Breast epithelium (tissue), 3 donors: ENCODE measurements around the gene CCT2.

ENCODE experiments used
- POLR2AphosphoS5 ChIP-seq, 3 donors: sonication (generic); formaldehyde crosslinking; IDR thresholded peaks; one replicate each; pipeline ENCODE4 v1.6.1; 2017; ENCODE audit warnings: antibody characterized with exemption in 3 of 3
- TF ChIP-seq, protein P1 (sequence below), 3 donors: fragments of 450-650 bp; IDR thresholded peaks; one replicate each; pipeline ENCODE4 v1.5.1; 2016 to 2017; ENCODE audit warnings: antibody characterized with exemption in 3 of 3, mild to moderate bottlenecking in 3 of 3, moderate library complexity in 3 of 3

DNA sequence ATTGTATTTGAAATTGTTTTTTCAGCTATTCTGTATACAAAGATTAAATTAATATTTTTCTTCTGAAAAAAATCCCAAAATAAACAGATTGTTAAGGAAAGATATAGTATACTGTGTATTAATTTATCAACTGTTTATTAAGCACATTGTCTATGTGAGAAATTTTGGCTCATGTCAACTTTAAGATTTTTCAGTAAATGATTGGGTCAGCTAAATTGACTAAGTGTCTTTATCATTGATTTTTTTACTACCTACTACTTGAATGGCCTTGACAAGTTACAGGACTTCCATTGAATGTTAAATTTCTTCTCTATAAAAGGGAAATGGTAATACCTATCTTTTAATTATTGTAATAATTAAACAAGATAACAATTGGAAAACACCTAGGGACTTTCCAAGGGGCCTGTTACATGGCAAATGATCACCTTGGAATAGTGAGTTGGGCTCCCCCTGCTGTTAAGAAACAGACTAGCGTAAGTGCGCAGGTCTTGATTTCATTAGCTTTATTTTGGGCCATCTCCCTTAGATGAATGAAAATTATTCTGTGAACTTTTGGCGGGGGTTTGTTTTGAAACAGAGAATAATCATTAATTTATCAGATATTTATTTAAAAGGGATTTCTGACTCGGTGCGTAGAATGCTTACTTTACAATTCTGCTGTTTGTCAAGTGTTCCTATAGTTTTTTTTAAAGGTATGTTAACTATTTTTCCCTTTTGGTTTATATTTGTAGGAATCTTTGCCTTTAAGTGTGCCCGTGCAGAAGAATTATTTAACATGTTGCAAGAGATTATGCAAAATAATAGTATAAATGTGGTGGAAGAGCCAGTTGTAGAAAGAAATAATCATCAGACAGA is 14.5 kb upstream of the CCT2 start:
- TF ChIP-seq POLR2AphosphoS5 (IDR thresholded peaks at IDR 0.05) = no peak
- TF ChIP-seq, protein P1, sequence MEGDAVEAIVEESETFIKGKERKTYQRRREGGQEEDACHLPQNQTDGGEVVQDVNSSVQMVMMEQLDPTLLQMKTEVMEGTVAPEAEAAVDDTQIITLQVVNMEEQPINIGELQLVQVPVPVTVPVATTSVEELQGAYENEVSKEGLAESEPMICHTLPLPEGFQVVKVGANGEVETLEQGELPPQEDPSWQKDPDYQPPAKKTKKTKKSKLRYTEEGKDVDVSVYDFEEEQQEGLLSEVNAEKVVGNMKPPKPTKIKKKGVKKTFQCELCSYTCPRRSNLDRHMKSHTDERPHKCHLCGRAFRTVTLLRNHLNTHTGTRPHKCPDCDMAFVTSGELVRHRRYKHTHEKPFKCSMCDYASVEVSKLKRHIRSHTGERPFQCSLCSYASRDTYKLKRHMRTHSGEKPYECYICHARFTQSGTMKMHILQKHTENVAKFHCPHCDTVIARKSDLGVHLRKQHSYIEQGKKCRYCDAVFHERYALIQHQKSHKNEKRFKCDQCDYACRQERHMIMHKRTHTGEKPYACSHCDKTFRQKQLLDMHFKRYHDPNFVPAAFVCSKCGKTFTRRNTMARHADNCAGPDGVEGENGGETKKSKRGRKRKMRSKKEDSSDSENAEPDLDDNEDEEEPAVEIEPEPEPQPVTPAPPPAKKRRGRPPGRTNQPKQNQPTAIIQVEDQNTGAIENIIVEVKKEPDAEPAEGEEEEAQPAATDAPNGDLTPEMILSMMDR (IDR thresholded peaks at IDR 0.05) = peak; percentile 56 to 82 (median 75)
